Measurements from ENCODE around the gene ZMAT3.
"Not testable (repeated sequence)": the region's sequence is repeated elsewhere in the genome, so short reads cannot be mapped to it uniquely, and the experiment has no call there.

Gene ZMAT3

DNA sequence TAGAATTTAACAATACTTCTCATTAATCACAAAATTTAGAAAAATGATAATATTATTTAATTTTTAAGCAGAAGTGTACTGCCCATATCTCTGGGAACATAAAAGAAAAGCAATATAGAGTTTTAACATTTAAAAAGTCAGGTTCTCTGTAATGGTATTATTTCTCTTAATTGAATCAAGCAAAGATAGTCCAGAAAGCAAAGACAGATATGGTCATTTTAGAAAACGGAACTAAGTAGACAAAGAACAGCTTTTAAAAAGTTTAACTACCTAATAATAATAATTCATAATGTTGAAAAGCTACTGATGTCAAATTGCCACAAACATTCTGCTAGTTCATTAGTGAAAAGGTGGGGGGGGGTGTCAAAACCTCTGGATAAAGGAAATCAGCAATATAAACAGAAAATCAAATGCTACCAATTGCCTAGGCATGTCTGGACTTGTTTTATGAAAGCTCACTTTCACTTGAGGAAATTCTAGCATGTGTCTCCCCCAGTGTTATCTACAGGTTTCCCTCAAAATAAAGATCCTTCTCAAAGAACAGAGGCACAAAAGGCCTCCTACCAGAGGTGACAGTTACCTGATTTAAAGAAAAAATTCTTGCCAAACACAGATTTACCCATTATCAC is 1.7 kb downstream of the ZMAT3 start:
- no peak for DNase-seq (ENCODE audit: low read depth, low spot score)

DNA sequence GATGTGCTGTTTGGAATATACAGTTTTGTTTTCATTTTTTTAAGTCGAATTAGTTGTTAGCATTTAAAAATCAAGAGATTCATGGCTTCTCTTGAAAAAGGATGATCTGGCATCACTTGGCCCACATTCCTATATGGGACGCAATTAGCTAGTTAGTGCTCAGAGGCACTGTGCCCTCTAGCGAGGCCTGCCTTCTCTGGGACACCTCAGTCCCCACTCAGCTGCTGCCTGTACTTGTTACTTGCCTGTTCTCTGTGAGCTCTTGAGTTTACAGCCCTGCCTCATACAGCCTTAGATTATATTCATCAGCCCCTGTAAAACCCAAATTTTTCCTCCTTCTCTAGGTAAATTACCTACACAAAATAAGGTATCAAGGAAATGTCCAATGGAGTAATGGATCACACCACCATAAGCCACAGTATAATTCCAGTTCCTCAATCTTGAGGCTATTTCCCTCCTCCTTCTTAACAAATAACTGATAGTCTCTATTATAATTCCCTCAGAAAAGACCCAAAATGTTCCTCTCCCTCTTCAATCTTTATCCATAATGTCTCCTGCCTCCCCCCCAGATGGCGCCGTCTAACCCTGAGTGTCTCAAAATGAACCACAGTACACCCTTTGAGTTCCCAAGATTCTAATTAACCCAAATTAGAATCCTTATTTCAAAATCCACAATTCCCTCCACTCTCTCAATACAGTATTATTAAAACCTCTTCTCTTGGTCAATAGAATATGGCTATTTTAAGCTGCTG is 2.7 kb downstream of the ZMAT3 start:
- no peak overlapping the region for H3K27ac ChIP-seq
- DNase-seq (ENCODE audit: low read depth, low spot score) = no peak

More for the DNA sequence above, 1.7 kb downstream of the ZMAT3 start:
- peak overlapping the region; percentile 83 for H3K27ac ChIP-seq

DNA sequence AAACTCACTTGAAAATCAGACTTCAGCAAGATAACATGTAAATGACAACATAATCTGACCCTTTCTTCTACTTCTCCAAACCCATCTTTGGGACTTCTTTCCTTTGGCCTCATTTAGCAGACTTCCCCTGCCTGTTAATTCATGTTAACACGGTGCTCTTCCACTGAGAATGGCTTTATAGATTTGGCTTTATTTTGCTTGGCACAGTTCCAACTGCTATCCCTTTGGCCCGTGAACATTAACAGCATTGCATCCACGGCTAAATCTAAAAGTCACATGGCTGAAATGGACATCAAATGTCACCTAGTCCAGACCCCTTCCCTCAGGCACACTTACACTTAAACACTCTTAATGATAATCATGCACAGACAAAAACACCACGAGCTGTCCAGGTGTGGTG is 3.8 kb downstream of the ZMAT3 start:
- DNase-seq (ENCODE audit: low read depth, low spot score) = no peak
- H3K27ac ChIP-seq = no peak overlapping the region

DNA sequence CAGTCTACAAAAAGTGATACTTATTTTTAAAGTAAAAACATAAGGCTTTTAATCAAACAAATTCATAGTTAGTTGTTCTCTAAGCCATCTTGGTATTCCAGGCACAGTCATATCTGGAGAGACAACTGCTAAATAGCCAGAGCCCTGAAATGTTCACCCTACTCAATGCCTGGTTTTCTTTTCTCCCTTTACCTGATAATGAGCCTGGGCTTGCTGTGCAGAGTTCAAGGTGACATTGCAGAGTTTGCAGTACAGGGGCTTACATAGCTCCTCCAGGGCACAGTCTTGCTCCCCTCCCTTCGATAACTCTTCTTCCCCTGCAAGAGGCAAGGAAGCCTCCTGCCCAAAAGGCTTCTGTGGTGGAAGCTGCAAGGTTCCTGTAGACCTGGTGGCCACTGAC is 4.3 kb downstream of the ZMAT3 start:
- no peak for DNase-seq (ENCODE audit: low read depth, low spot score)
- H3K27ac ChIP-seq = no peak overlapping the region

DNA sequence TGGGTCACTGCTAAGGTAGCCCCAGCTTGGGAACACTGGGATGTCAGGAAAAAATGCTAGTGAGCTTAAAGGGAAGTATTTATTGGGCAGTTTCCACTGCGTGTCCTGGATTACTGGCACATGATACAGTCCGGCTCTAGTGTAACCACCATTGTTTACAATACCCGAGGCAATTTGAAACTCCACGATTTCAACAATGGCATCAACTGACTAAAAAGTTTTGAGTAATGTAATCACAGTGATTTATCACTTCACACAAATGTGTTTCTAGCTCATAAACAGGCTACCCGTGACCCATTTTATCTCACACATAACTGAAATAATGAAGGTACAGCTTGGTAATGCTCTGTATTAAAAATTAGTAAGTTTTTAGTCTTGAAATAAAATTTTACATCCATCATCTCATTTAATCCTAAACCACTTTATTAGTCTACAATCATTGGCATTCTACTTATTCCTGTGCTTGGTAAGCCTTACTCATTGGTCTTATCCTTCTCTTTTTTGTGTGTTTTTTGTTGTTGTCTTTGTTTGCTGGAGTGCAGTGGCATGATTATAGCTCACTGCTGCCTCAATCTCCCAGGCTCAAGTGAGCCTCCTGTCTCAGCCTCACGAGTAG is 7.6 kb downstream of the ZMAT3 start:
- DNase-seq (ENCODE audit: low read depth, low spot score) = no peak
- peak overlapping the region; percentile 16 for H3K27ac ChIP-seq

DNA sequence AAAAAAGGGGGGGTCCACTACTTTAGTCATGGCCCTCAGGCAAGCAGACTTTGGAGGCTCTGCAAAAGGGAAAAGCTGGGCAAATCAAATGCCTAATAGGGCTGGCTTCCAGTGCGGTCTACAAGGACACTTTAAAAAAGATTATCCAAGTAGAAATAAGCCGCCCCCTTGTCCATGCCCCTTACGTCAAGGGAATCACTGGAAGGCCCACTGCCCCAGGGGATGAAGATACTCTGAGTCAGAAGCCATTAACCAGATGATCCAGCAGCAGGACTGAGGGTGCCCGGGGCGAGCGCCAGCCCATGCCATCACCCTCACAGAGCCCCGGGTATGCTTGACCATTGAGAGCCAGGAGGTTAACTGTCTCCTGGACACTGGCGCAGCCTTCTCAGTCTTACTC is 15.3 kb downstream of the ZMAT3 start:
- no peak overlapping the region for H3K27ac ChIP-seq
- no peak for DNase-seq (ENCODE audit: low read depth, low spot score)

DNA sequence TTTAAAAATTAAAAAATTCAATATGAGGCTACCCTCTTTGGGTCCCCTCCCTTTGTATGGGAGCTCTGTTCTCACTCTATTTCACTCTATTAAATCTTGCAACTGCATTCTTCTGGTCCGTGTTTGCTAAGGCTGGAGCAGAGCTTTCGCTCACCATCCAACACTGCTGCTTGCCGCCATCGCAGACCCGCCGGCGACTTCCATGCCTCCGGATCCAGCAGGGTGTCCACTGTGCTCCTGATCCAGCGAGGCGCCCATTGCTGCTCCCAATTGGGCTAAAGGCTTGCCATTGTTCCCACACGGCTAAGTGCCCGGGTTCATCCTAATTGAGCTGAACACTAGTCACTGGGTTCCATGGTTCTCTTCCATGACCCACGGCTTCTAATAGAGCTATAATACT is 17.0 kb downstream of the ZMAT3 start:
- not testable (repeated sequence) for H3K27ac ChIP-seq; DNase-seq (ENCODE audit: low read depth, low spot score)

DNA sequence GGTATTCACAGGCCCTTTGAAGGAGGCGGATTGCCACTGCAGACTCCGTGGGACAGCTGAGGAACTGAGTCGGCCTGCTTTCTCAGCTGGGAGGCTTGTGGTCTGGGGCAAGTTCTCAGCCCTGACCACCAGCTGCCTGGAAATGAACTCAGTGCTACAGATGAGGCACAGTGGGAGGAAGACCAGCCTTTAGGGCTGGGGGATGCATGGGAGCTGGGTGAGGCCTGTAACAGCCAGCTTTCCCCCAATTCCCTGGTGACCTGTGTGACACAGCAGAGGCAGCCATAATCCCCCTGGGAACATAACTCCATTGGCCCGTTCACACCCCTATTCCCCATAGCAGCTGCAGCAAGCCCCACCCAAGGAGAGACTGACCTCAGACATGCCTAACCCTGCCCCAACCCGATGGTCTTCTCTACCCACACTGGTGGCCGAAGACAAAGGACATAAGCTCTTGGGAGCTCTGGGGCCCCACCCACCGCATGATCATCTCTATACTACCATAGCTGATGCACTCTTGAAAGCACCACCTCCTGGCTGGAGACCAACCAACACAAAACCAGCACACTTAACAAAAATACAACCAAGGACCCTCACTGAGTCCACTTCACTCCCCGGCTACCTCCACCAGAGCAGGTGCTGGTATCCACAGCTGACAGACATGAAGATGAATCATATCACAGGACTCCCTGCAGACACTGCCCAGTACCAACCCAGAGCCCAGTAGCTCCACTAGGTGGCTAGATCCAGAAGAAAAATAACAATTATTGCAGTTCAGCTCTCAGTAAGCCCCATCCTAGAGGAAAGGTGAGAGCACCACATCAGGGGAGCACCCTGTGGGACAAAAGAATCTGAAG is 24.9 kb downstream of the ZMAT3 start:
- no peak overlapping the region for H3K27ac ChIP-seq
- DNase-seq (ENCODE audit: low read depth, low spot score) = no peak

DNA sequence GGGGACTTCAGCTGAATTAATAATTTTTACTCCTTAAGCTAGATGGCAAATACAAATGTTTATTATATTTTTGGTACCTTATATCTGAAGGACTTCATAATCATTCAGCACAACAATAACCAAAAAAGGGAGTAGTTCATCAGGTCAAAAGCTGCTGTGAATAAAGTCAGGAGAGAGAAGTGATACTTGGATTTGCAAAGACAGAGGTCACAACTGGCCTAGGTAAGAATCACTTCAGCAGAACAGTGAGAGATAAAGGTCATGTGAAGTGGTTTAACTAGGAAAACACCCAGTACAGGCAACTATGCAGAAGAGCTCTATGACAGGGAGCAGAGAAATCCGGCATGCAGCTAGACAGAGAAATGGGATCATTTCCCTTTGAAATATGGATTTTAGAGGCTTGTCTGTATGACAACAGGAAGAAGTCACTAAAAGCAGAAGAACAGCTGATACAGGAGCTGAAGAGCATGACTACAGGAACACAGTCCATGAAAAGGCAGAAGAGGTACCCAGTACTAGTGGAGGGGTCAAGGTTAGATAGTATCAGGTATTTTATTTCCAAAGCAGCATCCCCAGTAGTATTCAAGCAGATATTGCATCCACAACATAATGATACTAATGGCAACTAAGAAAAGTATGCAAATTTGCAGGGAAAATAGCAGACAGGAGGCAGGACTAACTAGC is 25.7 kb downstream of the ZMAT3 start:
- DNase-seq (ENCODE audit: low read depth, low spot score) = no peak

DNA sequence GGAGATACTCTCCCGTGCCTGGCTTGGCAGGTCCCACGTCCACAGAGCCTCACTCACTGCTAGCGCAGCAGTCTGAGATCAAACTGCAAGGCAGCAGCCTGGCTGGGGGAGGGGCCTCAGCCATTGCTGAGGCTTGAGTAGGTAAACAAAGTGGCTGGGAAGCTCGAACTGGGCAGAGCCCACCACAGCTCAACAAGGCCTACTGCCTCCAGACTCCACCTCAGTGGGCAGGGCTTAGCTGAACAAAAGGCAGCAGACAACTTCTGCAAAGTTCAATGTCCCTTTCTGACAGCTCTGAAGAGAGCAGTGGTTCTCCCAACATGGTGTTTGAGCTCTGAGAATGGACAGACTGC is 32.7 kb downstream of the ZMAT3 start:
- not testable (repeated sequence) for H3K27ac ChIP-seq; DNase-seq (ENCODE audit: low read depth, low spot score)

More for the DNA sequence above, 25.7 kb downstream of the ZMAT3 start:
- H3K27ac ChIP-seq = no peak overlapping the region

DNA sequence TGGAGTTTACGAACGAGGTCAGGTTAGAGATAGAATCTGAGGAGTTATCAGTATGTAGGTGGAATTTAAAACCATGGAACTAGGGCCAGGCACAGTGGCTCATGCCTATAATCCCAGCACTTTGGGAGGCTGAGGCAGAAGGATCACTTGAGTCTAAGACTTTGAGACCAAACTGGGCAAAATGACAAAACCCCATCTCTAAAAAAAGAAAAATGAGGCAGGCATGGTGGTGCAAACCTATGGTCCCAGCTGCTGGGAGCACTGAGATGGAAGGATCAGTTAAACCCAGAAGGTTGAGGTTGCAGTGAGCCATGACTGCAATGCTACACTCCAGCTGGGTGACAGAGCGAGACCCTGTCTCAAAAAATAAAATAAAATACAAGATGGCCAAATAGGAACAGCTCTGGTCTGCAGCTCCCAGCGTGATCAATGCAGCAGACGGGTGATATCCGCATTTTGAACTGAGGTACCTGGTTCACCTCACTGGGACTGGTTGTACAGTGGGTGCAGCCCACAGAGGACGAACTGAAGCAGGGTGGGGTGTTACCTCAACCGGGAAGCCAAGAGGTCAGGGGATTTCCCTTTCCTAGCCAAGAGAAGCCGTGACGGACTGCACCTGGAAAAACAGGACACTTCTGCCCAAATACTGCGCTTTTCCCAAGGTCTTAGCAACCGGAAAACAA is 33.3 kb downstream of the ZMAT3 start:
- DNase-seq (ENCODE audit: low read depth, low spot score) = no peak
- H3K27ac ChIP-seq = peak overlapping the region; percentile 75

DNA sequence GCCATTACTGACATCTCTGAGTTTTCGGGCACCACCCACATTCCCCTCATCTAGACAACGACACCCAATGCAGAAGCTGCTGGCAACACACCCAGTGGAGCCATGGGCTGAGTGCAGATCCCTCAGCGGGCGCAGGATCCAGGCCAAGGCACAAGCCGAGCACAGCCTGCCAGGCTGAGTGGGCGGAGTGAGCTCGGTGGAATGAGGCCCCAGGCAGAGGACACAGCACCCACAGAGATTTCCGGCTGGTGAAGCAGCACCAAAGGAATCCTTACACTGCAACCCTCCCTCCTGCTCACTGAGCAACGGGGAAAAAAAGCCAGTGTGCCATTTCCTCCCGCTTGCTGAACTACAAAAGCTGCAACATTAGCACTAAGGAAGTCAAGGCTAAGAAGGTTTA is 34.3 kb downstream of the ZMAT3 start:
- peak overlapping the region; percentile 75 for H3K27ac ChIP-seq
- DNase-seq (ENCODE audit: low read depth, low spot score) = peak; percentile 55

DNA sequence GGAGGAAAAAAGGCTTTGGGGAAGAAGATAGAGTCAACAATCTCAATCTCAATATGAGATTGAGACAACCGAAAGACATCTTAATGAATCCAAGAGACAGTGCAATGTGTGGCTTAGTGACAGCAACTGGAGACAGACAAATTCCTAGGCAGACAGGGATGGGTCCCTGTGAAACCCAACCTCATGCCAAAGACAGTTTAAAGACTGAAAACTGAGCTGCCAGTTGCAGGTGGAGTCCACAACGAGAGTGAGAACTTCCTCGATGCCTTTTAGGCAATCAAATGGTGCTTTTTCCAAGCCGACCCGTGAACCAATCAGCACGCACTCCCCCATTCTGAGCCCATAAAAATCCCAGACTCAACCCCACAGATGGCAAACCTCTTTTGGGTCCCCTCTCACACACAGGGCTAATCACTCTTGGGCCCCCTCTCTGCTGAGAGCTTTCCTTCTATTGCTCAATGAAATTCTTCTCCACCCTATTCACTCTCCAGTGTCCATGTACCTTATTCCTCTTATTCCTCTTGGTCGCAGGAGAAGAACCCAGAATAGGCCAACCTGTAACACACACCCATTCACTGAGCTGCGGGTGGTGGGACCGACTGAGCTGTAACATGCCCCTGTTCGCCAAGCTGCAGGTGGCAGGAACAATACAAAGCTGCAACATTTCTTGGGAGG is 34.8 kb downstream of the ZMAT3 start:
- DNase-seq (ENCODE audit: low read depth, low spot score) = no peak
- peak overlapping the region; percentile 75 for H3K27ac ChIP-seq

DNA sequence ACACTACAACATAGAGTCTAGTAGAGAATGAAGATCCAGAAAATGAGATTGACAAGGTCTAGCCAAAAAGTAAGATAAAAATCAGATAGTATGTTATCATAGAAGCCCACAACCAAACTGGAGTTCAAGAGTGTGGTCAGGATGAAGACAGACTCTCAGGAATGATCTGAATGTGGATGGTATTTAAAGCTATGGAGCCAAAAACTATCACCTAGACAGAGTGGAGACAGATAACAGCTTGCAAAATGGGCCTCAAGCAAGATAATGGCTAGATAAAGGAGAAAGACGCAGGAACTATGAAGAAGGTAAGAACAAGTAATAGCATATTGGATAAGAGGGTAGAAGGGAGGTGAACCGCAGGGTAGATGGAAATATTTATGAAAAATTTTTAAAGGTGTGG is 35.4 kb downstream of the ZMAT3 start:
- no peak overlapping the region for H3K27ac ChIP-seq
- DNase-seq (ENCODE audit: low read depth, low spot score) = no peak

DNA sequence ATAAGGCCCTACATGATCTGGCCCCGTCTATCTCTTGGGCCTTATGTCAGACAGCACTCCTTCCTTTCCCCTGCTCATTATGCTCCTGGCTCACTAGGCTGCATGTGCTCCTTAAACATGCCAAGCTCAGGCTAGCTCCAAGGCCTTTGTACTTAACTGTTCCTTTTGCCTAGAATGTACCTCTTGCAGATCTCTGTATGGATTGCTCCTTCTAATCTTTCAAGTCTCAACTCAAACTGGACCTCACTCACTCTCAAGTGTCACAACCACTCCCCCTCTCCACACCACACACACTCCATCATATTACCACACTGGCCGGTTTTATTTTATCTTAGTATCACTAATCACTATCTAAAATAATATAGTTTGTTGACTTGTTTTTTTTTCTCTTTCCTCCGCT is 36.4 kb downstream of the ZMAT3 start:
- DNase-seq (ENCODE audit: low read depth, low spot score) = no peak
- H3K27ac ChIP-seq = no peak overlapping the region

DNA sequence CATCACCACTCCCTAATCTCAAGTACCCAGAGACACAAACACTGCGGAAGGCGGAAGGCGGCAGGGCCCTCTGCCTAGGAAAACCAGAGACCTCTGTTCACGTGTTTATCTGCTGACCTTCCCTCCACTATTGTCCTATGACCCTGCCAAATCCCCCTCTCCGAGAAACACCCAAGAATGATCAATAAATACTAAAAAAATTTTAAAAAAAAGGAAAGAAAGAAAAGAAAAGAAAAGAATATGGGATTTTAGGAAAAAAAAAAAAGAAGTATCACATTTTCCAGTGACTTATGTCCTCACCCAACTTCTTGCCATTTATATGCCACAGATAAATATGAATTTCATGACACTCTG is 38.3 kb downstream of the ZMAT3 start:
- H3K27ac ChIP-seq; DNase-seq (ENCODE audit: low read depth, low spot score): not testable (repeated sequence)

DNA sequence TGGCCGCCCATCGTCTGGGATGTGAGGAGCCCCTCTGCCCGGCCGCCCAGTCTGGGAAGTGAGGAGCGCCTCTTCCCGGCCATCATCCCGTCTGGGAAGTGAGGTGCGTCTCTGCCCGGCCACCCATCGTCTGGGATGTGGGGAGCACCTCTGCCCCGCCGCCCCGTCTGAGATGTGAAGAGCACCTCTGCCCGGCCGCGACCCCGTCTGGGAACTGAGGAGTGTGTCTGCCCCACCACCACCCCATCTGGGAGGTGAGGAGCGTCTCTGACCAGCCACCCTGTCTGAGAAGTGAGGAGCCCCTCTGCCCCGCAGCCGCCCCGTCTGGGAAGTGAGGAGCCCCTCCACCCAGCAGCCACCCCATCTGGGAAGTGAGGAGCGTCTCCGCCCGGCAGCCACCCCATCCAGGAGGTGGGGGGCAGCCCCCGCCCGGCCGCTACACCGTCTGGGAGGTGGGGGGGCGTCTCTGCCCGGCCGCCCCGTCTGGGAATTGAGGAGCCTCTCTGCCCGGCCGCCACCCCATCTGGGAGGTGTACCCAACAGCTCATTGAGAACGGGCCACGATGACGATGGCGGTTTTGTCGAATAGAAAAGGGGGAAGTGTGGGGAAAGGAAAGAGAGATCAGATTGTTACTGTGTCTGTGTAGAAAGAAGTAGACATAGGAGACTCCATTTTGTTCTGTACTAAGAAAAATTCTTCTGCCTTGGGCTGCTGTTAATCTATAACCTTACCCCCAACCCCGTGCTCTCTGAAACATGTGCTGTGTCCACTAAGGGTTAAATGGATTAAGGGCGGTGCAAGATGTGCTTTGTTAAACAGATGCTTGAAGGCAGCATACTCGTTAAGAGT is 38.9 kb downstream of the ZMAT3 start:
- not testable (repeated sequence) for DNase-seq (ENCODE audit: low read depth, low spot score); H3K27ac ChIP-seq

DNA sequence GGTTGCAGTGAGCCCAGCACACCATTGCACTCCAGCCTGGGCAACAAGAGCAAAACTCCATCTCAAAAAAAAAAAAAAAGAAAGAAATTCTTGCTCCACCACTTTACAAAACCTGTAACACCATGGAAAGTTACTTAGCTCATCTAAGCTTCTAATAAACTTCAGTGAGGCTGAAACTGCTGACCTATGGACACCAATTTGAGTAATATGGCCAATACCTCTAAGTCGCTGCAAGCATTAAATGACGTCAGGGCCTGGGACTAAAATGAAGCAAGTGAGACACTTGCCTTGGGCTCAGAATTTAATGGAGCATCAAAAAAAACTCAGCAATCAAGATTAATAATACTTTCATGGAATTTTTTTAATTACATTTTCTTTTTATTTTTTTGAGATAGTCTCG is 42.5 kb downstream of the ZMAT3 start:
- DNase-seq (ENCODE audit: low read depth, low spot score) = no peak
- H3K27ac ChIP-seq = no peak overlapping the region
